CD4-positive, alpha-beta memory T cell (primary cell): ENCODE data around the gene CC2D2A. TPM values are rescaled to one million over a fixed set of nuclear protein-coding genes. Genes with fewer than 3 reads are reported as not detected.
A peak's percentile ranks its signal among the peaks of the same experiment; 100 is the strongest.
"Not testable (repeated sequence)": the region's sequence is repeated elsewhere in the genome, so short reads cannot be mapped to it uniquely, and the experiment has no call there.

Source experiments
- CTCF ChIA-PET: fragments of 350-600 bp; sonication (Branson Sonifier 250); formaldehyde crosslinking; loops from one replicate; lab custom pipeline; 2021; ENCODE audit warnings: inconsistent platforms; ENCODE audit not compliant: partially characterized antibody; lab: Charles Lee
- POLR2A ChIA-PET: fragments of 350-600 bp; sonication (Branson Sonifier 250); formaldehyde crosslinking; loops from one replicate; lab custom pipeline; 2021; ENCODE audit not compliant: partially characterized antibody; lab: Charles Lee
- DNase-seq, 5 donors: peaks; one replicate each; pipeline versions ENCODE4 v3.0.0 to v3.0.0-alpha.2; 2020 to 2022; ENCODE audit warnings: mixed read lengths in 1 of 5
- H3K27ac ChIP-seq: one replicate; pipeline ENCODE4 v1.7.0; 2013; ENCODE audit warnings: low read depth, low read length
- H3K27me3 ChIP-seq: 2 replicates; pipeline ENCODE4 v1.7.0; 2013; ENCODE audit warnings: mild to moderate bottlenecking, low read length, moderate library complexity; ENCODE audit not compliant: insufficient read depth
- H3K36me3 ChIP-seq: 2 replicates; pipeline ENCODE4 v1.7.0; 2013; ENCODE audit warnings: mild to moderate bottlenecking, low read length, moderate library complexity; ENCODE audit not compliant: insufficient read depth
- H3K4me1 ChIP-seq: 2 replicates; pipeline ENCODE4 v1.7.0; 2013; ENCODE audit warnings: mild to moderate bottlenecking, low read length, moderate library complexity; ENCODE audit not compliant: insufficient read depth
- H3K4me3 ChIP-seq, 2 donors: one replicate each; pipeline ENCODE4 v1.7.0; 2013; ENCODE audit warnings: low read length in 2 of 2, mild to moderate bottlenecking in 1 of 2
- H3K9me3 ChIP-seq, 2 donors: one replicate each; pipeline ENCODE4 v1.7.0; 2013; ENCODE audit warnings: low read length in 2 of 2, control low read depth in 1 of 2; ENCODE audit not compliant: control insufficient read depth in 1 of 2
- H3K27ac Mint-ChIP-seq, 7 donors: one replicate each; pipeline ENCODE4 v1.8.0; 2020 to 2021; ENCODE audit warnings: mixed read lengths in 7 of 7, mild to moderate bottlenecking in 6 of 7, inconsistent platforms in 3 of 7, moderate library complexity in 3 of 7
- H3K27me3 Mint-ChIP-seq, 2 donors: one replicate each; pipeline ENCODE4 v1.8.0; 2020 to 2021; ENCODE audit warnings: mixed read lengths in 2 of 2
- H3K36me3 Mint-ChIP-seq, 2 donors: one replicate each; pipeline ENCODE4 v1.8.0; 2020 to 2021; ENCODE audit warnings: mixed read lengths in 2 of 2, inconsistent platforms in 1 of 2, mild to moderate bottlenecking in 1 of 2
- H3K4me1 Mint-ChIP-seq, 4 donors: one replicate each; pipeline ENCODE4 v1.8.0; 2020 to 2021; ENCODE audit warnings: mixed read lengths in 4 of 4, mild to moderate bottlenecking in 1 of 4
- H3K4me3 Mint-ChIP-seq, 8 donors: one replicate each; pipeline ENCODE4 v1.8.0; 2020 to 2021; ENCODE audit warnings: mixed read lengths in 8 of 8, mild to moderate bottlenecking in 7 of 8, moderate library complexity in 6 of 8, inconsistent platforms in 3 of 8
- H3K9me3 Mint-ChIP-seq, 8 donors: one replicate each; pipeline ENCODE4 v1.8.0; 2020 to 2021; ENCODE audit warnings: mixed read lengths in 8 of 8, mild to moderate bottlenecking in 5 of 8, inconsistent platforms in 3 of 8, moderate library complexity in 1 of 8
- intact Hi-C: fragments of 100-400 bp; cut with micrococcal nuclease; formaldehyde crosslinking; loops from one replicate; pipeline ENCODE4 v1.15.1; 2023
- polyA plus RNA-seq, 2 donors: library from polyadenylated mRNA; unstranded; fragments of 300-500 nt; fragmentation: Illumina TruSeq; gene quantifications; one replicate each; pipeline ENCODE4 v1.2.3, GENCODE V29; 2021
- total RNA-seq, 2 experiments: library from RNA; stranded (reverse); gene quantifications; one replicate each; pipeline ENCODE4 v1.2.3, GENCODE V29; 2021

The CC2D2A gene
- total and polyA plus RNA-seq, 4 experiments from 2014 or later: 0.20 to 0.22 TPM; not detected in 2

- Mint-ChIP-seq H3K9me3 (no peaks in the 10 kb centered on the region), H3K36me3 (peaks cover 41 to 48% of the 10 kb centered on the region in 2 donors), H3K27ac (no peak overlapping the region), H3K4me3 (no peak overlapping the region), H3K4me1 (no peaks in the 10 kb centered on the region), H3K27me3 (no peaks in the 10 kb centered on the region)
- no peaks in the 10 kb centered on the region for H3K36me3 ChIP-seq
- no peak for DNase-seq
- H3K27ac ChIP-seq: no peak overlapping the region
- ChIA-PET CTCF (no interaction called here), POLR2A (no interaction called here)
- H3K9me3 ChIP-seq: no peaks in the 10 kb centered on the region
- intact Hi-C loops: no loop called here
- no peaks in the 10 kb centered on the region for H3K4me1 ChIP-seq
- no peak overlapping the region for H3K4me3 ChIP-seq
- H3K27me3 ChIP-seq: no peaks in the 10 kb centered on the region
Observed at GRCh38 chr4:15600176-15600575, 130.5 kb downstream of the CC2D2A start.

- CTCF ChIA-PET: no interaction called here
- Histone ChIP-seq H3K4me1 (no peaks in the 10 kb centered on the region), H3K4me3 (no peak overlapping the region), H3K9me3 (no peaks in the 10 kb centered on the region), H3K27ac (no peak overlapping the region), H3K27me3 (no peaks in the 10 kb centered on the region), H3K36me3 (no peaks in the 10 kb centered on the region)
- Mint-ChIP-seq H3K4me1 (no peaks in the 10 kb centered on the region), H3K36me3 (peaks cover 46 to 60% of the 10 kb centered on the region in 2 donors), H3K4me3 (no peak overlapping the region), H3K9me3 (no peaks in the 10 kb centered on the region), H3K27ac (no peak overlapping the region), H3K27me3 (no peaks in the 10 kb centered on the region)
- intact Hi-C loops: no loop called here
- DNase-seq: no peak
- POLR2A ChIA-PET: no interaction called here
Observed at GRCh38 chr4:15601862-15602261, 132.2 kb downstream of the CC2D2A start.

- Histone ChIP-seq H3K36me3 (no peaks in the 10 kb centered on the region), H3K9me3 (no peaks in the 10 kb centered on the region), H3K4me3 (no peak overlapping the region), H3K4me1 (no peaks in the 10 kb centered on the region), H3K27ac (no peak overlapping the region), H3K27me3 (no peaks in the 10 kb centered on the region)
- no peak for DNase-seq
- Mint-ChIP-seq H3K4me3 (no peak overlapping the region), H3K9me3 (no peaks in the 10 kb centered on the region), H3K4me1 (peaks cover 0 to 5% (median 4%) of the 10 kb centered on the region in 4 donors), H3K27me3 (no peaks in the 10 kb centered on the region), H3K27ac (no peak overlapping the region), H3K36me3 (peaks cover 52 to 56% of the 10 kb centered on the region in 2 donors)
- ChIA-PET CTCF (no interaction called here), POLR2A (no interaction called here)
- intact Hi-C loops: no loop called here
Observed at GRCh38 chr4:15605537-15605936, 135.9 kb downstream of the CC2D2A start.

- no peaks in the 10 kb centered on the region for H3K9me3 Mint-ChIP-seq
- H3K36me3 ChIP-seq: no peaks in the 10 kb centered on the region
- no peak overlapping the region for H3K4me3 Mint-ChIP-seq
- CTCF ChIA-PET: no interaction called here
- DNase-seq: no peak
- H3K4me3 ChIP-seq: no peak overlapping the region
- no peak overlapping the region for H3K27ac Mint-ChIP-seq
- no peak overlapping the region for H3K27ac ChIP-seq
- no peaks in the 10 kb centered on the region for H3K27me3 ChIP-seq
- POLR2A ChIA-PET: no interaction called here
- H3K27me3 Mint-ChIP-seq: no peaks in the 10 kb centered on the region
- H3K36me3 Mint-ChIP-seq: peaks cover 38 to 43% of the 10 kb centered on the region in 2 donors
- H3K4me1 ChIP-seq: no peaks in the 10 kb centered on the region
- peaks cover 6 to 27% (median 10%) of the 10 kb centered on the region in 4 donors for H3K4me1 Mint-ChIP-seq
- intact Hi-C loops: no loop called here
- H3K9me3 ChIP-seq: no peaks in the 10 kb centered on the region
Observed at GRCh38 chr4:15610855-15611254, 141.2 kb downstream of the CC2D2A start.

- POLR2A ChIA-PET: no interaction called here
Observed at GRCh38 chr4:15612136-15612535, 142.5 kb downstream of the CC2D2A start.

GRCh38 chr4:15614891-15615290, 145.2 kb downstream of the CC2D2A start:
- DNase-seq, H3K27me3 ChIP-seq, H3K4me1 ChIP-seq, H3K27ac Mint-ChIP-seq, H3K27ac ChIP-seq, POLR2A ChIA-PET, H3K27me3 Mint-ChIP-seq, H3K36me3 ChIP-seq, H3K4me3 Mint-ChIP-seq, H3K9me3 ChIP-seq, CTCF ChIA-PET, intact Hi-C loops, H3K4me3 ChIP-seq: not testable (repeated sequence)
- Mint-ChIP-seq H3K36me3 (peaks cover 57 to 61% of the 10 kb centered on the region in 2 donors), H3K4me1 (peaks cover 17 to 34% (median 20%) of the 10 kb centered on the region in 4 donors), H3K9me3 (peaks cover 0 to 16% (median 9%) of the 10 kb centered on the region in 8 donors)

More at GRCh38 chr4:15612136-15612535, 142.5 kb downstream of the CC2D2A start:
- H3K4me1 ChIP-seq: no peaks in the 10 kb centered on the region
- H3K4me3 ChIP-seq: no peak overlapping the region
- no peaks in the 10 kb centered on the region for H3K27me3 Mint-ChIP-seq
- H3K9me3 ChIP-seq: no peaks in the 10 kb centered on the region
- no peaks in the 10 kb centered on the region for H3K36me3 ChIP-seq
- no peak overlapping the region for H3K27ac Mint-ChIP-seq
- CTCF ChIA-PET: no interaction called here
- peaks cover 14 to 33% (median 16%) of the 10 kb centered on the region in 4 donors for H3K4me1 Mint-ChIP-seq
- H3K9me3 Mint-ChIP-seq: peaks cover 0 to 2% (median 0%) of the 10 kb centered on the region in 8 donors
- H3K36me3 Mint-ChIP-seq: peaks cover 43 to 52% of the 10 kb centered on the region in 2 donors
- no peak for DNase-seq
- intact Hi-C loops: no loop called here
- H3K27ac ChIP-seq: no peak overlapping the region
- H3K27me3 ChIP-seq: no peaks in the 10 kb centered on the region
- no peak overlapping the region for H3K4me3 Mint-ChIP-seq

GRCh38 chr4:15617407-15617806, 147.7 kb downstream of the CC2D2A start:
- H3K4me1 ChIP-seq, intact Hi-C loops, H3K27ac ChIP-seq, H3K9me3 ChIP-seq, H3K4me3 ChIP-seq, CTCF ChIA-PET, POLR2A ChIA-PET, DNase-seq, H3K36me3 ChIP-seq, H3K27me3 Mint-ChIP-seq, H3K27me3 ChIP-seq: not testable (repeated sequence)
- Mint-ChIP-seq H3K36me3 (peaks cover 63 to 76% of the 10 kb centered on the region in 2 donors), H3K4me3 (peak overlapping the region in 2 of 8 donors; percentile 8 to 25), H3K9me3 (peaks cover 3 to 34% (median 19%) of the 10 kb centered on the region in 8 donors), H3K4me1 (peaks cover 19 to 41% (median 28%) of the 10 kb centered on the region in 4 donors), H3K27ac (peak overlapping the region in 1 of 7 donors; percentile 44)
